Measurements from ENCODE around the gene LLGL2.

LLGL2 gene

DNA sequence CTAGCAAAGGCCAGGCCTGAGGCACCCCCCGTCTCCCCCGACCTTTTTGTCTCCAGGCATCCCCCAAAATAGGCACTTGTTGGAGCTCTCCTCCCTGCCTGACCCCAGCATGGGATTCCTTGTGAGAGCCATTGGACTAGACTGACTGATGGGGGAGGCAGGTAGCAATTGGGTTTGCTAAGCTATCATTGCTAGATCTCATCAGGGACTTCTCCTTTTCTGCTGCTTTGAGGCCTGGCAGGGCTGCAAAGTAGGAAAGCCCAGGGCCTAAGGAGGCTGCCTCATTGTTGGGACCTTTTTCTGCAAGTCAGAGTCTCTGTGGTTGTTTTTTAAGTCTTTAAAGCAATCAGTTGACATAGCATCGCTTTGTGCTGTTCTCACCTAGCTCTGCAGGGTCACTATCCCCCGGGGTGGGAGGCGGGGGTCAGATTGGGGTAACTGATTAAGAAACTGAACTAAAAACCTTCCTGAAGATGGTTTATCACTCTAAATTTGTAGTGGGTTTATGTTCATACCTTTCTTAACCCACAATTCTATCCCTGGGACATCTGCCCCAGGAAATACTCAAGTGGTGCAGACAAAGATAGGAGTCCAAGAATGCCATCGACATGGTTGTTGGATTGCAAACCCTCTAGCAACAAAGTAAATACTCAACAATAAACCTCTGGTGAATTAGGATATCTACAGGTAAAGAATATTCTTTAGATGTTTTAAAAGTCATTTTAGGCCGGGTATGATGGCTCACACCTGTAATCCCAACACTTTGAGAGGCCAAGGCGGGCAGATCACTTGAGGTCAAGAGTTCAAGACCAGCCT is 28.0 kb downstream of the LLGL2 start:
- DNase-seq: no peak

DNA sequence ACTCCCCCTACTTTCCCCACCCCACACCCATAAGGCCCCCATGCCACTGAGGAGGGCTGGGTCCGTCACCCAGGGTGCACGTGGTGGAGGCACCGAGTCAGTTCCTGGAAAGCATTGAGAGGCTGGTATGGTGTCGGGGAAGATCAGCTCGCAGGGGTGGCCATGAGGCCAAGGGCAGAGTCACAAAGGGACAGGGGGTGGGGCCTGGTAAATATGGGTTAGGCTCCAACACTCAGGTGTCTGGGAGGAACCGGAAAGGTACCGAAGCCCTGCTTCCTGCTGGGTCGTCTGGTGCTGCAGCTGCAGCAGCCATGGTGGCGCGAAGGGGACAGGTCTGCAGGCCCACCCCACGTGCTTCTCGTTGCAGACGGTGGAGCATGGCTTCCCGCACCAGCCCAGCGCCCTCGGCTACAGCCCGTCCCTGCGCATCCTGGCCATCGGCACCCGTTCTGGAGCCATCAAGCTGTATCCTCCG is 30.2 kb downstream of the LLGL2 start:
- DNase-seq: no peak

DNA sequence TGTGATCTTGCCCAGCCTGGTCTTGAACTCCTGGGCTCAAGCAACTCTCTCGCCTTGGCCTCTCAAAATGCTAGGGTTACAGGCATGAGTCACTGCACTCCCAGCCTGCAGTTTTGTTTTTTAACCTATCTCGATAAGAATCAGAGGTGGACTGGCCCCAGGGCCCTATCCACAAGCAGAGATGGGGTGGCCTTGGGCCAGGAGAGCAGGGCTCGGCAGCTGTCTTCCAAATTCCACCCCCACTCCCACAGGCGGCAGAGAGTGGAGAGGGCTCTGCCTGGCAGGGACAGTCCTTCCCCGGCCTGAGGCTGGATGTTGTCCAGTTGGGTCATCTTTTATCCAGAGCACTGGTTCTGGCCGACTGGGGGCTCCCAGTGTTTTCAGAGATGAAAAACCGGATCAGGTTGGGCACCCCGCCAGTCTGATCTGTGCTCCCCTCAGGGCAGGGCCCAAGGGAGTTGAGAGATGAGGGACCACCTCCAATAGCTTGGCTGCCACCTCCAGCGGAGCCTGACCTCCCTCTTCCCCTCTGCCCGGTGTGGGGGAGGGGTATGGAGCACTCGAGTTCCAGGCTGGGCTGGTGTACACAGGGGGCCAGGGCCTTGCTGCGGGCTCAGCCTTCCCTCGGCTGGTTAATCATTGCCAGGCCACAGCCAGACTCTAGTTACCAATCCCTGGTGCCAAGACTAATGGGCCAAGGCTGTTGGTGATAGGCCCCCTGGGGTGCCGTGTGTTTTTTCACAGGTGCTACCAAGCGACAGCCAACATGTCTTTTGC is 31.8 kb downstream of the LLGL2 start:
- DNase-seq: peak; percentile 68

DNA sequence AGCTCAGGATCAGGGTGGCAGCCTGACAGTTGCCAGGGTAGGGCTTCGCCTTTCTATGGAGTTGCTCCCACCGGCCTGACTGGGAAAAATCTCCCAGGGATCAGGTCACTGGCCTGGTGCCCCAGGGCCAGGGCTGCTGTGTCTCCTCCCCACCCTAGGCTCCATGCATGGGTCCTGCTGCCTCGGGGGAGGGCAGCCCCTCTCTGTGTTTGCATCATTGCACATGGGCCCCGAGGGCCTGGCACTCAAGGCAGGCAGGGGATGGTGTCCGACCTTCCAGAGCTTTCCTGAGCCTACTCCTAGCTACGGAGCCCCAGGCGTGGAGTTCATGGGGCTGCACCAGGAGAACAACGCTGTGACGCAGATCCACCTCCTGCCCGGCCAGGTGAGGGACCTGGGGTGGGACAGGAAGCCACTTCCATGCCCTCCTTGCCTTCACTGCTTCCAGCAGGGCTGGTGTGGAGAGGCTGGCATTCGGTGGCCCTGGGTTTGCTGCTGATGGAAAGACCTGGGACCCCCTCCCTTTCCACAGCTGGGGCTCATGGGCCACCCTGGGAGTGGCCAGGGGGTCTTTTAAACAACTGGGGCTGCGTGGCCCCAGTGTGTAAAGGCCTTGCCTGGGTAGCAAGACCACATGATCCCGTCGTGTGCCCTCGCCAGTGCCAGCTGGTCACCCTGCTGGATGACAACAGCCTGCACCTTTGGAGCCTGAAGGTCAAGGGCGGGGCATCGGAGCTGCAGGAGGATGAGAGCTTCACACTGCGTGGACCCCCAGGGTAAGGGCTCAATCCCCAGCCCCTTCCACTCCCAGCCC is 32.6 kb downstream of the LLGL2 start:
- no peak for DNase-seq

DNA sequence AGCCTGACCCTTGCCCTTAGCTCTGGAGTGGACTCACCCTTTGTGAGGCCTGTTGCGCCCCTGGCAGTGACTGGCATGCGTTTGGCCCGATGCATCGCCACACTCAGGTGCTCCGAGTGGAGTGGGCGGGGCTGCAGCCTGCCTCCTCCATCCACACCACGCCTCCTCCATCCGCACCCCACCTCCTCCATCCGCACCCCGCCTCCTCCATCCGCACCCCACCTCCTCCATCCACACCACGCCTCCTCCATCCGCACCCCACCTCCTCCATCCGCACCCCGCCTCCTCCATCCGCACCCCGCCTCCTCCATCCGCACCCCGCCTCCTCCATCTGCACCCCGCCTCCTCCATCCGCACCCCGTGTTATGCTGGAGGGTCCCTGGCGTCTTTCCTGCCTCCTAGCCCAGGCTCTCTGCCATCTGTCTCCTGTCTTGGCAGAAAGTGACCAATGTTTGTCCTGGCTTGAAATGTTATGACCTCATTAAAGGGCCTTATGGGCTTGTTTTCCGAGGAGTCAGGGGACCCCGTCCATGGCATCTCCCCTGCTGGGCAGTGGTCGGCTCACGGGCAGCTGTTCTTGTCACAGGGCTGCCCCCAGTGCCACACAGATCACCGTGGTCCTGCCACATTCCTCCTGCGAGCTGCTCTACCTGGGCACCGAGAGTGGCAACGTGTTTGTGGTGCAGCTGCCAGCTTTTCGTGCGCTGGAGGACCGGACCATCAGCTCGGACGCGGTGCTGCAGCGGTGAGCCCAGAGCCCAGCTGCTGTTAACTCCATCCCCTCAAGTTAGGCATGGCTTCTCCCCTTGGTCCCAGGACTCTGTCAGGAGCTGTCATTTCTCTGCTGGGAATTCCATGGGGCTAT is 33.4 kb downstream of the LLGL2 start:
- DNase-seq: no peak

GRCh38 chr17:75559958-75560533 is 34.5 kb downstream of the LLGL2 start:
- no peak for DNase-seq

DNA sequence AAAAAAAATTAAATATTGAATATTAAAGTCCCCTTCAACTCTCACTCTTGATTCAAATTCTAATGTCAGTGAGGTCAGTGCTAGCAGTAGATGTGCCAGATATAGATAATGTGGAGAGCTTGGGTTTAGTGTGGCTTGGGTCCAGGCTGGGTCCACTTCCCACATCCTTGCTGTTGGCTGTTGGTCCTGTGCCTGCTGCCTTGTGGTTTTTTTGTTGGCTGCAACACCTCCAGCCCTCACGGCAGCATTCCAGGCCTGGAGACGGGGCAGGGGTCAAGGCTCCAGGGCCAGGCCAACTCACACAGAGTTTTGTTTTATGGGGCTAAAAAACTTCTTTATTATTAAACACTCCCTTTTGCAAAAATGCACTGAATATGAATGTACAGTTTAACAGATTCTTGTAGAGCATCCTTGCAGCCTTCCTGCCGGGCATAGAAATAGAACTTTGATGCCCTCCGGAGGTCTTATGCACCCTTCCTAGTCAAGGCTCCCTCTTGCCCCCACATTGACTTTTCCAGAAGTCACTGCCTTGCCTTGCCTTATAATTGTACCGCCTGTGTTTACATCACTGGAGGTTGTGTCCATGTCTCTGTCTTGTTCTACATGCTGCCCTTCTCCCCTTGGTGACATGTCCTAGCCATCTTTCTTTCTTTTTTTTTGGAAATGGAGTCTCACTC is 36.6 kb downstream of the LLGL2 start:
- no peak for DNase-seq

- no peak for DNase-seq
Observed at GRCh38 chr17:75563063-75563758, 37.7 kb downstream of the LLGL2 start.

DNA sequence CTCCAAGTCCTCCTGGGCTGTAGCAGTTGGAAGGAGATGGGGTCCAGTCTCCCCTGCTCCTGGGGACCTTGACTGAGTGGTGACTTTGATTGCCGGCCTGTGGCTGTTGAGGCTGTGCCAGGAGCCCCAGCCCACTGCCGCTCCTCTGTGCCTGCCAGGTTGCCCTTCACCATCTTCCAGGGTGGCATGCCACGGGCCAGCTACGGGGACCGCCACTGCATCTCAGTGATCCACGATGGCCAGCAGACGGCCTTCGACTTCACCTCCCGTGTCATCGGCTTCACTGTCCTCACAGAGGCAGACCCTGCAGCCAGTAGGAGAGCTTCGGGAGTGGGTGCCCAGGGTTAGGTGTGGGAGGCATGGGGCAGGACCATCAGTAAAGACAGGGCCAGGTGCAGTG is 38.7 kb downstream of the LLGL2 start:
- no peak for DNase-seq

DNA sequence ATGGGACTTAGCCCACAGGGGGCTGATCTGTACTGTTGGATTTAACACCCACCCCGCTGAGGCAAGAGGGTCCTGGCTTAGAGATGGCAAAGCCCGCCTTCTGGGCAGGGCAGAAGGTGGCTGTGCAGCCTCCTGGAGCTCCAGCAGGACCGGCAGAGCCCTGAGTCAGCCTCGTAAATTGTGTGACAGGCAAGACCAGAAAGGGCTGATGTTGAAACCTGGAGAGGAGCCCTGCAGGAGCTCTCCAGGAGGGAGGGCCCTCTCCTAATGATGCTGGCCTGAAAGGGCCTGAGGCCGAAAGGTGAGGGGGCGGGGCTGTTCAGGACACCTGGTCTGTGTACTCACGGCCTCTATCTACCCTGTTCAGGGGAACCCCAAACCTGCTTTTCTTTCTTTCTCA is 39.6 kb downstream of the LLGL2 start:
- DNase-seq: no peak

GRCh38 chr17:75565618-75566017 is 40.1 kb downstream of the LLGL2 start:
- no peak for DNase-seq

DNA sequence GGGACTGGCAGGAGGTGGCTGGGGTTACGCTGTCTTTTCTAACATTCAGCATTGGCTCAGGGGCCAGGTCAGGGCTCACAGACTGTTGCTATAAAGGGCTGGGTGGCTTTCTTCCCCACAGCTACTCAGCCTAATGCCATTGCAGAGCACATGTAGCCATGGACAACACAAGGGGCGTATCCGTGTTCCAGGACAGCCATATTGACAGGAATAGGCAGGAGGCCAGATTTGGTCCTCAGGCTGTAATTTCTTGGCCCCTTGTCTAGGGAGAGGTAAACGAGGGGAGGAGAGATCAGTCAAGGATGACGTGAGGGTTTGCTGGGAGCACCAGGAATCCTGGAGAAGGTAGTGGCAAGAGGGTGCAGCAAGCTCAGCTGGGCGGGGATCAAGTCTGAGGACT is 40.9 kb downstream of the LLGL2 start:
- no peak for DNase-seq

DNA sequence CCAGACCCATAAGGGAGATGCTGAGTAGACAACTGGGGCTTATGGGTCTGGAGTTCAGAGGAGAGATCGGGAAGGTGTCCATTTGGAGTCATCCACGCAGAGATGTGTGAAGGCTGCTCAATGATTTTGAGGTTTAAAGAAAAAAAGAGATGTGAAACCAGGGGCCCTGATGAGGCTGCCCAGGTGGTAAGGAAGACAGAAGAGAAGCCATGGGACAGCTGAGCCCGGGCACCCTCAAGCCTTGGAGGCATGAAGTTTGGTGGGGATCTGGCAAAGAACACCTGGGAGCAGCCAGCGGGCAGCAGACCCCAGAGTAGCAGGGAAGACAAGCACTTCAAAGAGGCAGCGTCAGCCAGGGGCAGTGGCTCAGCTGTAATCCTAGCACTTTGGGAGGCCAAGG is 41.3 kb downstream of the LLGL2 start:
- DNase-seq: no peak

GRCh38 chr17:75568412-75569255 is 43.1 kb downstream of the LLGL2 start:
- no peak for DNase-seq

- no peak for DNase-seq
Observed at GRCh38 chr17:75570034-75570676, 44.7 kb downstream of the LLGL2 start.

DNA sequence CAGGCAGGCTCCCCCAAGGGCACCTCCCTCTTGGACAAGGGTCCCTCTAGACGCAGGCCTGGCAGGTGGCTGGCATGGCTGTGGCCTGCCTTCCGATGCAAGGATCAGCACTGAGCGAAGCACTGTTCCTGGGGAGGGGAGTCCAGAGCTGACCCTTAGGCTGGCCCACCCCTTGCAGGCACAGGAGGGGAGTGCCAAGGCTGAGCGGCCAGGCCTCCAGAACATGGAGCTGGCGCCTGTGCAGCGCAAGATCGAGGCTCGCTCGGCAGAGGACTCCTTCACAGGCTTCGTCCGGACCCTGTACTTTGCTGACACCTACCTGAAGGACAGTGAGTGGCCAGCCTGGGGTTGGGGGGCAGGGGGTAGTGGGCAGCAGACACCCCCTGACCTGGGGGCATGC is 45.3 kb downstream of the LLGL2 start:
- no peak for DNase-seq

GRCh38 chr17:75571197-75571884 is 45.8 kb downstream of the LLGL2 start:
- no peak for DNase-seq

DNA sequence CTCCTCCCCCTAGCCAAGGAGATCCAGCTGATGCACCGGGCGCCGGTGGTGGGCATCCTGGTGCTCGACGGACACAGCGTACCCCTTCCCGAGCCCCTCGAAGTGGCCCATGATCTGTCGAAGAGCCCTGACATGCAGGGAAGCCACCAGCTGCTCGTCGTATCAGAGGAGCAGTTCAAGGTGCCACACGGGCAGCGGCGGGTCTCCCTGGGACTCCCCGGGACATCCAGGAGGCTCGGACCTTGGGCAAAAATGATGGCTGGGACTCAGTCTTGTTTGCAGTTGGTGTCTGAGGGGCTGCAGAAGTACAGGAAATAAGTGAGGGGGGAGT is 46.4 kb downstream of the LLGL2 start:
- DNase-seq: no peak

Data from NCI-H1092 (cell line).